ENCODE measurements around the gene LDLRAD4. TPM values are rescaled to one million over a fixed set of nuclear protein-coding genes. Genes with fewer than 3 reads are reported as not detected.

LDLRAD4 gene
- total RNA-seq, 1 donor, result under 0.01 TPM

DNA sequence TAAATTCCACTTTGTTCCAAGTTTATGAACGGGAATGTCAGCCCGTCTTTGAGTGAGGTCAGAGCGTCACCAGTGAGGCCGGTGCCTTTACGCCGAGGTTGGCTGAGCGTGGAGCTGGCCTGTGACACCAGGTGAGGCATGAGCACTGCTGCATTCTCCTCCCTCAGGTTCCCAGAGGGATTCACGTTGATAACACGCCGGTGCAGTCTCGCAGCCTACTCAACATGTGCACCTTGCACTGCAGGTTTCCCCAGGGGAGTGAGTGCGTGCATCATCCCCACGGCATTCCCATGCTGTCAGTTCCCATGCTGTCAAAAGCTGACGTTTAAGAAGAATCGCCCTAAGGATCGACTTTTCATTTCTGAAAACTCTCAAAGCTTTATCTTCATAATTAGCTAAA is 213.3 kb downstream of the LDLRAD4 start:
- DNase-seq (ENCODE audit: insufficient read length, low spot score, missing footprints), result no peak
- Histone ChIP-seq H2AFZ (ENCODE audit: low read length) (no peak overlapping the region), H3K4me1 (ENCODE audit: insufficient read depth, low read length) (peaks cover 15% of the 10 kb centered on the region), H3K9me3 (ENCODE audit: low read depth, low read length) (no peaks in the 10 kb centered on the region), H3K36me3 (ENCODE audit: insufficient read depth, low read length) (no peaks in the 10 kb centered on the region), H3K27ac (ENCODE audit: low read depth, low read length) (no peak overlapping the region), H3K27me3 (ENCODE audit: insufficient read depth, low read length) (peaks cover 8% of the 10 kb centered on the region), H4K20me1 (ENCODE audit: insufficient read depth, low read length) (no peaks in the 10 kb centered on the region), H3K79me2 (ENCODE audit: insufficient read depth, low read length) (no peaks in the 10 kb centered on the region), H3K4me2 (ENCODE audit: insufficient read depth, low read length) (no peak overlapping the region), H3K4me3 (ENCODE audit: insufficient read depth, low read length) (no peak overlapping the region)
- TF ChIP-seq, protein P1, sequence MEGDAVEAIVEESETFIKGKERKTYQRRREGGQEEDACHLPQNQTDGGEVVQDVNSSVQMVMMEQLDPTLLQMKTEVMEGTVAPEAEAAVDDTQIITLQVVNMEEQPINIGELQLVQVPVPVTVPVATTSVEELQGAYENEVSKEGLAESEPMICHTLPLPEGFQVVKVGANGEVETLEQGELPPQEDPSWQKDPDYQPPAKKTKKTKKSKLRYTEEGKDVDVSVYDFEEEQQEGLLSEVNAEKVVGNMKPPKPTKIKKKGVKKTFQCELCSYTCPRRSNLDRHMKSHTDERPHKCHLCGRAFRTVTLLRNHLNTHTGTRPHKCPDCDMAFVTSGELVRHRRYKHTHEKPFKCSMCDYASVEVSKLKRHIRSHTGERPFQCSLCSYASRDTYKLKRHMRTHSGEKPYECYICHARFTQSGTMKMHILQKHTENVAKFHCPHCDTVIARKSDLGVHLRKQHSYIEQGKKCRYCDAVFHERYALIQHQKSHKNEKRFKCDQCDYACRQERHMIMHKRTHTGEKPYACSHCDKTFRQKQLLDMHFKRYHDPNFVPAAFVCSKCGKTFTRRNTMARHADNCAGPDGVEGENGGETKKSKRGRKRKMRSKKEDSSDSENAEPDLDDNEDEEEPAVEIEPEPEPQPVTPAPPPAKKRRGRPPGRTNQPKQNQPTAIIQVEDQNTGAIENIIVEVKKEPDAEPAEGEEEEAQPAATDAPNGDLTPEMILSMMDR (IDR thresholded peaks at IDR 0.05; ENCODE audit: extremely low read depth, low read depth, low read length), result no peak

DNA sequence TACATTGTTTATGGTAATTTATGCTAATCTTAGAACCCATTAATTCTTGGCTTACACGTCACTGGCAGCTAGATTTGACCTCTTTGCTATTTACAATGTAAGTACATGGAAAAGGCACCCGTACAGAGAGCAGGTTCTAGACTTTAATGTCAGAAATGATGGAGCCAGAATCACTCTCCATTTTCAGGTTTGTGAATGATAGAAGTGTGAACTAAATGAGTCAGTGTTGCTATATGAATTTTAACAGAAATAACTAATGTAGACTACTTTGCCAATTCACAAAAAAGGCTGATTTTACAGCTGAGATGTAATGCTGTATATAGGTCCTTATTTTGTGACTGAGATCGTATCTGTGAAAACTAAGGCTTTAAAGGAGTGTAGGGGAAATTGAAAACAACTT is 214.6 kb downstream of the LDLRAD4 start:
- no peak for DNase-seq (ENCODE audit: insufficient read length, low spot score, missing footprints)
- Histone ChIP-seq H3K4me3 (ENCODE audit: insufficient read depth, low read length) (no peak overlapping the region), H3K79me2 (ENCODE audit: insufficient read depth, low read length) (no peaks in the 10 kb centered on the region), H3K27ac (ENCODE audit: low read depth, low read length) (no peak overlapping the region), H4K20me1 (ENCODE audit: insufficient read depth, low read length) (no peaks in the 10 kb centered on the region), H3K9me3 (ENCODE audit: low read depth, low read length) (no peaks in the 10 kb centered on the region), H3K27me3 (ENCODE audit: insufficient read depth, low read length) (peaks cover 8% of the 10 kb centered on the region), H2AFZ (ENCODE audit: low read length) (no peak overlapping the region), H3K4me2 (ENCODE audit: insufficient read depth, low read length) (no peak overlapping the region), H3K4me1 (ENCODE audit: insufficient read depth, low read length) (peaks cover 15% of the 10 kb centered on the region), H3K36me3 (ENCODE audit: insufficient read depth, low read length) (no peaks in the 10 kb centered on the region)
- TF ChIP-seq, protein P1 (IDR thresholded peaks at IDR 0.05; ENCODE audit: extremely low read depth, low read depth, low read length), result no peak

DNA sequence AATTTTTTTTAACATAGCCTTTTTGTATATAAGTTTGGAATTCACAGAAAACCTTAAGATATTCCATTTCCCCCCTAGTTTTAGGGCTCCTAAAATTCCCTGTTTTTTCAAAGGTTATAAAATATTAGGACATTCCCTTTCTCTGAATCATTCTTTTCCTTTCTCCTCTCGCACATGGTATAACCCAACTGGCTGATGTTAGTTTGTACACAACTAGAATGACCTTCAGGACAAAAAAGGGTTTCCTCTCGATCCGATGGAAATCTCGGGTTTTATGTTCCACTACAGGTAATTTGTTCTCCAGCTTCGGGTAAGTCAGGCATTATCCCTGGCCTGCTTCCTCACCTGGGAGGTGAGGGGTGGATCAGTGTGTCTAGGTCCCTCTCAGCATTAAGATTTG is 215.1 kb downstream of the LDLRAD4 start:
- DNase-seq (ENCODE audit: insufficient read length, low spot score, missing footprints), result no peak
- peaks cover 8% of the 10 kb centered on the region for H3K27me3 ChIP-seq (ENCODE audit: insufficient read depth, low read length)
- TF ChIP-seq, protein P1 (IDR thresholded peaks at IDR 0.05; ENCODE audit: extremely low read depth, low read depth, low read length), result no peak
- no peaks in the 10 kb centered on the region for H3K36me3 ChIP-seq (ENCODE audit: insufficient read depth, low read length)
- H3K4me2 ChIP-seq (ENCODE audit: insufficient read depth, low read length), result no peak overlapping the region
- H3K27ac ChIP-seq (ENCODE audit: low read depth, low read length), result no peak overlapping the region
- no peaks in the 10 kb centered on the region for H4K20me1 ChIP-seq (ENCODE audit: insufficient read depth, low read length)
- H3K4me3 ChIP-seq (ENCODE audit: insufficient read depth, low read length), result no peak overlapping the region
- H2AFZ ChIP-seq (ENCODE audit: low read length), result no peak overlapping the region
- H3K9me3 ChIP-seq (ENCODE audit: low read depth, low read length), result no peaks in the 10 kb centered on the region
- H3K79me2 ChIP-seq (ENCODE audit: insufficient read depth, low read length), result no peaks in the 10 kb centered on the region
- peaks cover 15% of the 10 kb centered on the region for H3K4me1 ChIP-seq (ENCODE audit: insufficient read depth, low read length)

DNA sequence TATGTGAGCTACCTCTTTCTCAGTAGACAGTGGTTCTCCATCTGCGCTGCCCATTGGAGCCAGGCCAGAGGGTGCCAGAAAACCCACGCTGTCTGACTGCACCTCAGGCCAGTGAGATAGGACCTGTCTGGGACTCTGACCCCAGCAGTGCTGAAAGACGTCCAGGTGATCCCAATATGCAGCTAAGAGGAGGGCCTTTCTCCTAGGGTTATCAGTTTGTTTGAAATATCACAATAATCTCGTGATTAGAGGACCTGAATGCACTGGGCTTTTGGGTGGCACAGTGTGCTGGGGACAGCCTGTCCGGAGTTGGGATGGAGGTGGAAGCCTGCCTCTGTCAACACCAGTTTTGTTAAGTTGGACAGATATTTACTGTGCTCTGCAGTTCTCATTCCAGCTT is 216.3 kb downstream of the LDLRAD4 start:
- Histone ChIP-seq H3K36me3 (ENCODE audit: insufficient read depth, low read length) (no peaks in the 10 kb centered on the region), H3K27me3 (ENCODE audit: insufficient read depth, low read length) (peaks cover 8% of the 10 kb centered on the region), H2AFZ (ENCODE audit: low read length) (no peak overlapping the region), H3K4me3 (ENCODE audit: insufficient read depth, low read length) (no peak overlapping the region), H3K4me2 (ENCODE audit: insufficient read depth, low read length) (no peak overlapping the region), H3K27ac (ENCODE audit: low read depth, low read length) (no peak overlapping the region), H3K4me1 (ENCODE audit: insufficient read depth, low read length) (peaks cover 15% of the 10 kb centered on the region), H4K20me1 (ENCODE audit: insufficient read depth, low read length) (no peaks in the 10 kb centered on the region), H3K79me2 (ENCODE audit: insufficient read depth, low read length) (no peaks in the 10 kb centered on the region), H3K9me3 (ENCODE audit: low read depth, low read length) (no peaks in the 10 kb centered on the region)
- TF ChIP-seq, protein P1 (IDR thresholded peaks at IDR 0.05; ENCODE audit: extremely low read depth, low read depth, low read length), result no peak
- DNase-seq (ENCODE audit: insufficient read length, low spot score, missing footprints), result no peak
